Measurements from ENCODE around the gene GPC1.
"Not testable (repeated sequence)": the region's sequence is repeated elsewhere in the genome, so short reads cannot be mapped to it uniquely, and the experiment has no call there.

GPC1 gene

GRCh38 chr2:240469239-240469636, 33.8 kb downstream of the GPC1 start:
- DNase-seq = no peak

GRCh38 chr2:240469740-240470139, 34.3 kb downstream of the GPC1 start:
- no peak for DNase-seq

GRCh38 chr2:240472078-240472790, 36.8 kb downstream of the GPC1 start:
- DNase-seq = no peak

- DNase-seq = no peak
Observed at GRCh38 chr2:240473211-240473610, 37.7 kb downstream of the GPC1 start.

GRCh38 chr2:240477916-240478315, 42.5 kb downstream of the GPC1 start:
- no peak for DNase-seq

GRCh38 chr2:240478346-240479110, 43.1 kb downstream of the GPC1 start:
- DNase-seq = no peak

- DNase-seq = no peak
Observed at GRCh38 chr2:240479111-240479501, 43.6 kb downstream of the GPC1 start.

GRCh38 chr2:240480834-240481623, 45.6 kb downstream of the GPC1 start:
- DNase-seq = no peak

- no peak for DNase-seq
Observed at GRCh38 chr2:240481720-240482119, 46.3 kb downstream of the GPC1 start.

- DNase-seq = no peak
Observed at GRCh38 chr2:240482141-240482540, 46.7 kb downstream of the GPC1 start.

GRCh38 chr2:240491483-240491882, 56.0 kb downstream of the GPC1 start:
- DNase-seq = no peak

GRCh38 chr2:240494194-240494793, 58.8 kb downstream of the GPC1 start:
- DNase-seq = no peak

- not testable (repeated sequence) for DNase-seq
Observed at GRCh38 chr2:240494942-240495341, 59.5 kb downstream of the GPC1 start.

GRCh38 chr2:240497082-240497481, 61.6 kb downstream of the GPC1 start:
- DNase-seq = not testable (repeated sequence)

- no peak for DNase-seq
Observed at GRCh38 chr2:240498171-240498957, 62.9 kb downstream of the GPC1 start.

- no peak for DNase-seq
Observed at GRCh38 chr2:240498958-240499260, 63.4 kb downstream of the GPC1 start.

- no peak for DNase-seq
Observed at GRCh38 chr2:240499309-240500301, 64.1 kb downstream of the GPC1 start.

GRCh38 chr2:240500561-240501423, 65.3 kb downstream of the GPC1 start:
- no peak for DNase-seq

GRCh38 chr2:240501531-240501991, 66.1 kb downstream of the GPC1 start:
- DNase-seq = no peak

GRCh38 chr2:240502059-240502429, 66.6 kb downstream of the GPC1 start:
- no peak for DNase-seq

Data from NCI-H1105 treated with DMSO at 0.1 percent for 48 hours (cell line).